ENCODE results near the gene TMEM119. TPM values are rescaled to one million over a fixed set of nuclear protein-coding genes. Genes with fewer than 3 reads are reported as not detected.

TMEM119 gene
- total and polyA plus RNA-seq, 9 of the 15 experiments (the other 6 are each of a cell fraction or from before 2014, with no cell fraction given): 0.18 TPM; not detected in 8

GRCh38 chr12:108578813-108579212 is 19.1 kb downstream of the TMEM119 start:
- FAIRE-seq: no peak
- no TSS peak for BruUV-seq (replicated peaks)
- no peak for TF ChIP-seq ZNF699 (CRISPR knock-in tag; IDR thresholded peaks at IDR 0.05; ENCODE audit: insufficient replicate concordance)
- peak; percentile 60 for TF ChIP-seq TSC22D4 (tag; IDR thresholded peaks at IDR 0.05)
- no peak overlapping the region for H3K4me2 ChIP-seq (ENCODE audit: insufficient read depth, low read length)
- H3K4me3 ChIP-seq: no peak overlapping the region
- H3K4me1 ChIP-seq (replicated peaks in 1 of 2; ENCODE audit: control insufficient read depth in 2 of 2, insufficient read depth in 2 of 2, low read length in 2 of 2): peaks cover 0 to 5% of the 10 kb centered on the region in 2 experiments; a peak in 1 of 5 replicates
- no peak for DNase-seq (ENCODE audit: extremely low read depth in 1 of 4, low spot score in 3 of 4)
- H2AFZ ChIP-seq (ENCODE audit: low read depth, low read length): no peak overlapping the region
- CTCF ChIA-PET (ENCODE audit: low intra/inter-chr PET ratio): interaction anchor here (0.7 kb wide), 1 partner anchor 366 kb away, joined by 3 read pairs; no protein-coding TSS in a partner anchor
- 0 out of 4 replicates have a peak overlapping the region, but pooled peaks of 1 of the 2 experiments have one; percentile 11 for H3K9ac ChIP-seq (ENCODE audit: insufficient read depth in 1 of 2, low read depth in 2 of 2, low read length in 2 of 2)
- H3K9me1 ChIP-seq (ENCODE audit: control insufficient read depth, insufficient read depth, low read length): no peaks in the 10 kb centered on the region
- 3% methylated on average over 3 of the region's 3 CpGs for WGBS (ENCODE audit: insufficient coverage, low coverage, missing lambda C conversion rate)
- POLR2A ChIA-PET: interaction anchor here (1.2 kb wide), 1 partner anchor 38 kb away, joined by 6 read pairs; no protein-coding TSS in a partner anchor
- no peaks in the 10 kb centered on the region for H3K36me3 ChIP-seq (ENCODE audit: control insufficient read depth, insufficient read depth, low read length)
- in situ Hi-C loops (cut with MboI): no loop called here
- H4K20me1 ChIP-seq (replicated peaks; ENCODE audit: control insufficient read depth, insufficient read depth, low read length): no peaks in the 10 kb centered on the region; the same call in 1 of the 2 replicates
- ATAC-seq: no peak
- peaks cover 2 to 22% of the 10 kb centered on the region in 2 experiments; a peak in 4 of 5 replicates for H3K27me3 ChIP-seq (ENCODE audit: control insufficient read depth in 2 of 2, insufficient read depth in 2 of 2, low read length in 2 of 2)
- H3K27ac ChIP-seq (ENCODE audit: extremely low read depth, low read depth, low read length): no peak overlapping the region
- intact Hi-C loops (cut with micrococcal nuclease): no loop called here
- no peaks in the 10 kb centered on the region for H3K79me2 ChIP-seq (ENCODE audit: control insufficient read depth, insufficient read depth, low read length)
- H3K9me3 ChIP-seq (replicated peaks; ENCODE audit: control insufficient read depth, insufficient read depth, low read depth, low read length): no peaks in the 10 kb centered on the region

- 6% methylated on average over 2 of the region's 2 CpGs for WGBS (ENCODE audit: insufficient coverage, low coverage, missing lambda C conversion rate)
- CTCF ChIA-PET (ENCODE audit: low intra/inter-chr PET ratio): interaction anchor here (0.7 kb wide), 1 partner anchor 366 kb away, joined by 3 read pairs; no protein-coding TSS in a partner anchor
- no peak overlapping the region for H2AFZ ChIP-seq (ENCODE audit: low read depth, low read length)
- no peaks in the 10 kb centered on the region for H3K36me3 ChIP-seq (ENCODE audit: control insufficient read depth, insufficient read depth, low read length)
- H3K9me1 ChIP-seq (ENCODE audit: control insufficient read depth, insufficient read depth, low read length): no peaks in the 10 kb centered on the region
- FAIRE-seq (no peak), ATAC-seq (no peak), DNase-seq (ENCODE audit: extremely low read depth in 1 of 4, low spot score in 3 of 4) (no peak)
- no peaks in the 10 kb centered on the region for H3K9me3 ChIP-seq (replicated peaks; ENCODE audit: control insufficient read depth, insufficient read depth, low read depth, low read length)
- no peak overlapping the region for H3K4me2 ChIP-seq (ENCODE audit: insufficient read depth, low read length)
- POLR2A ChIA-PET: interaction anchor here (1.0 kb wide), 1 partner anchor 50 kb away, joined by 4 read pairs; no protein-coding TSS in a partner anchor
- no peak overlapping the region for H3K27ac ChIP-seq (ENCODE audit: extremely low read depth, low read depth, low read length)
- H3K4me1 ChIP-seq (replicated peaks in 1 of 2; ENCODE audit: control insufficient read depth in 2 of 2, insufficient read depth in 2 of 2, low read length in 2 of 2): peaks cover 0 to 5% of the 10 kb centered on the region in 2 experiments; a peak in 1 of 5 replicates
- H3K9ac ChIP-seq (ENCODE audit: insufficient read depth in 1 of 2, low read depth in 2 of 2, low read length in 2 of 2): no peak overlapping the region
- TF ChIP-seq ETS2 (tag; IDR thresholded peaks at IDR 0.05; ENCODE audit: borderline replicate concordance, poor library complexity, severe bottlenecking): no peak
- BruUV-seq (replicated peaks): no TSS peak
- in situ Hi-C loops (cut with MboI): no loop called here
- no peaks in the 10 kb centered on the region for H3K79me2 ChIP-seq (ENCODE audit: control insufficient read depth, insufficient read depth, low read length)
- intact Hi-C loops (cut with micrococcal nuclease): no loop called here
- H3K4me3 ChIP-seq: no peak overlapping the region
- peaks cover 2 to 22% of the 10 kb centered on the region in 2 experiments; a peak in 4 of 5 replicates for H3K27me3 ChIP-seq (ENCODE audit: control insufficient read depth in 2 of 2, insufficient read depth in 2 of 2, low read length in 2 of 2)
- H4K20me1 ChIP-seq (replicated peaks; ENCODE audit: control insufficient read depth, insufficient read depth, low read length): no peaks in the 10 kb centered on the region; the same call in 1 of the 2 replicates
Measured at GRCh38 chr12:108578264-108578663, 19.6 kb downstream of the TMEM119 start.
